Left lung (tissue), 10 donors: ENCODE measurements around the gene CDKL4. TPM values are rescaled to one million over a fixed set of nuclear protein-coding genes. Genes with fewer than 3 reads are reported as not detected.

ENCODE experiments used
- ATAC-seq: fragments of 200-7000 bp; cut with Tn5 transposase; one replicate; pipeline ENCODE4 v1.9.1; 2020; ENCODE audit warnings: moderate library complexity
- DNase-seq, 4 donors: peaks; one replicate each; pipeline ENCODE4 v3.0.0-alpha.2; 2013 to 2020
- H3K27ac ChIP-seq, 2 donors: fragments of 200-600 bp; sonication (generic) in 1 of 2; one replicate each; pipeline versions ENCODE4 v1.5.0 to v1.8.0; 2020 to 2021
- H3K27me3 ChIP-seq, 2 donors: fragments of 200-600 bp; sonication (generic) in 1 of 2; one replicate each; pipeline versions ENCODE4 v1.5.0 to v1.8.0; 2020 to 2021
- H3K36me3 ChIP-seq, 2 donors: fragments of 200-600 bp; sonication (generic) in 1 of 2; one replicate each; pipeline versions ENCODE4 v1.5.0 to v1.8.0; 2020 to 2021
- H3K4me1 ChIP-seq, 2 donors: fragments of 200-600 bp; one replicate each; pipeline ENCODE4 v1.8.0; 2021
- H3K4me3 ChIP-seq, 2 donors: fragments of 200-600 bp; sonication (generic) in 1 of 2; one replicate each; pipeline versions ENCODE4 v1.5.0 to v1.8.0; 2020 to 2021; ENCODE audit warnings: mild to moderate bottlenecking in 1 of 2
- H3K9me3 ChIP-seq, 2 donors: fragments of 200-600 bp; sonication (generic) in 1 of 2; one replicate each; pipeline versions ENCODE4 v1.5.0 to v1.8.0; 2020 to 2021
- CTCF ChIP-seq, 2 donors: fragments of 200-600 bp; sonication (generic) in 1 of 2; IDR thresholded peaks; one replicate each; pipeline versions ENCODE4 v1.5.0 to v1.8.0; 2021; ENCODE audit warnings: antibody characterized with exemption in 2 of 2
- intact Hi-C, 2 donors: fragments of 100-400 bp; cut with DNase I; formaldehyde crosslinking; loops; one replicate each; pipeline versions ENCODE4 v1.11.2 to v1.14.2; 2022
- polyA plus RNA-seq, 6 donors: library from polyadenylated mRNA; unstranded; fragments of 120-200 nt; gene quantifications; one replicate each; pipeline ENCODE4 v1.2.1, GENCODE V29; 2013; ENCODE audit not compliant: insufficient read length in 6 of 6
- total RNA-seq, 2 donors: library from RNA; stranded (reverse); fragmentation: NEBNext Ultra II Directional; extraction: Animal tissue kit (Norgen Biotek cat#: 25700); gene quantifications; one replicate each; pipeline ENCODE4 v1.2.1, GENCODE V29; 2021
- donor health status: DM: no; HTN: yes; CAD: no.
- donor health status: DM: no; HTN: no; CAD: no.

Gene CDKL4
- total and polyA plus RNA-seq, 8 donors: 0.55 to 3.1 (median 1.1) TPM

DNA sequence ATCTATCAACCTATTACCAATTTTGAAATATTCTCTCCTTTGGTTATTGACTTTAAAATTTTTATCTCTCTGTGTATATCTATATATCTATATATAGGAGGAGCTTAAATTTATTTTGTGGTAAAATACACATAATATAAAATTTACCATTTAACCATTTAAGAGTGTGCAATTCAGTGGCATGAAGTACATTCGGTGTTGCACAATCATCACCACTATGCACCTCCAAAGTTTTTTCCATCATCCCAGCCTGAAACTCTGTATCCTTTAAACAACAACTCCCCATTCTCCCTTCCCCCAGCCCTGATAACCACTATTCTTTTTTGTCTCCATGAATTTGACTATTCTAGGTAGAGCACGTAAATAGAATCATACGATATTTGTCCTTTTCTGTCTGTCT lies 49.1 kb downstream of the CDKL4 start:
- Histone ChIP-seq H3K4me1 (no peaks in the 10 kb centered on the region), H3K27ac (no peak overlapping the region), H3K4me3 (no peak overlapping the region), H3K36me3 (no peaks in the 10 kb centered on the region), H3K27me3 (no peaks in the 10 kb centered on the region), H3K9me3 (peaks cover 0 to 2% of the 10 kb centered on the region in 2 donors)
- DNase-seq: no peak
- intact Hi-C loops: no loop called here
- ATAC-seq: no peak
- TF ChIP-seq CTCF (IDR thresholded peaks at IDR 0.05): no peak

DNA sequence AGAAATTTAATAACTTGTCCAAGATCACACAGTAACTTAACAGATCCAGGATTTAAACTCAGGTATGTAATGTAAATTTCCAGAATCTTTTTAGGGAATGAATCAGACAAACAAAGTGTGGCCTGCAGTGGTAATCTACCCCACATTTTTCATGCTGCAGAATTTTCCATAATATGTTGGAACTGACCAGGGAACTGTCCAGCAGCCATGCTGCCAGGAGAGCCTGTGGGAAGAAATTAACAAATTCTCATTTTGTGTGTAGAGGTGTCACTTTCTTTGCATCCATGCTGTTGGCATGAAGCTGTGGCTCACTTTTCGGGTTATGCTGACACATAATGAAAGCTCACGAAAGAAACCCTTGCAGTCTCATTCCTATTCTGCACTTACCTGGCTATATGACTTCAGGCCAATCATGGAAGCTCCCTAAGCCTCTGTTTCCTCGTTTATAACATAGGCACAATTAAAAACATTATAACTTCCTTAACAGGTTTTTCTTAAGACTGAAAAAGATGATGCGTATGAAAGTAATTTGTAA lies 54.7 kb downstream of the CDKL4 start:
- Histone ChIP-seq H3K27me3 (no peaks in the 10 kb centered on the region), H3K27ac (no peak overlapping the region), H3K4me1 (no peaks in the 10 kb centered on the region), H3K9me3 (no peaks in the 10 kb centered on the region), H3K4me3 (no peak overlapping the region), H3K36me3 (no peaks in the 10 kb centered on the region)
- ATAC-seq (no peak), DNase-seq (no peak)
- intact Hi-C loops: no loop called here
- no peak for TF ChIP-seq CTCF (IDR thresholded peaks at IDR 0.05)

DNA sequence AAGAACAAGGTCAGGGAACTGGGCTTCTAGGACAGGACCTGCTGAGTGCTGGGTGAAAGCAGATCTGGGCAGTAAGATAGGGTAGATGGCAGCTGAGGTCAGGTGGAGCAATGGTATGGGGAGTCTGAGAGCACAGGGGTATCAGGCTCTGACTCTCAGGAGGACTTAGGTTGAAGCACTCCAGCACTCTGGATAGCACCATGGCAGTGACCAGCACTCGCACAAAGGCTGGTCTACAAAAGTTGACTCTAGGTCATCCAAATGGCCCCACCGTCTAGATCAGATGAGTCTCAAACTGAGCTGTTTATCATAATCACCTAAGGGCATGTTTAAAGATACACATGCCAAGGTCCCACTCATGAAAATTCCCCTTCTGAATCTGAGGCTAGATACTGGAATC lies 60.1 kb downstream of the CDKL4 start:
- no peaks in the 10 kb centered on the region for H3K9me3 ChIP-seq
- no peak for DNase-seq
- H3K4me1 ChIP-seq: no peaks in the 10 kb centered on the region
- H3K27ac ChIP-seq: no peak overlapping the region
- no peak for TF ChIP-seq CTCF (IDR thresholded peaks at IDR 0.05)
- ATAC-seq: no peak
- H3K4me3 ChIP-seq: no peak overlapping the region
- H3K36me3 ChIP-seq: no peaks in the 10 kb centered on the region
- intact Hi-C loops: no loop called here
- H3K27me3 ChIP-seq: no peaks in the 10 kb centered on the region

DNA sequence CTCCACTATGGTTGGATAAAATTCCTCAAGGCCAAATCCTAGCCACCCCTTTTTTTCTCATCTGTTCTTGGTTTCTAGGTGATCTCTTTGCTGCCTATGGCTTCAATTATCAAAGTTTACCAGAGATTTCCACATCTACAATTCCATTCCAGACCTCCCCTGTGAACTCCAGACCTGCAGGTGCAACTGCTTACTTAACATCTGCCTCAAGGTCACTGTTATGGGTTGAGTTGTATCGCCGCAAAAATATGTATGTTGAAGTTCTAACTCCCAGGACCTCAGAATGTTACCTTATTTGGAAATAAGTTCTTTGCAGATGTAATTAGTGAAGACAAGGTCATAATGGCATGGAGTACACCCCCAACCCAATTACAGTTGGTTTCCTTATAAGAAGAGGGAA lies 62.5 kb downstream of the CDKL4 start:
- no peak for TF ChIP-seq CTCF (IDR thresholded peaks at IDR 0.05)
- no peak for DNase-seq
- H3K27me3 ChIP-seq: no peaks in the 10 kb centered on the region
- H3K27ac ChIP-seq: no peak overlapping the region
- no peaks in the 10 kb centered on the region for H3K36me3 ChIP-seq
- H3K9me3 ChIP-seq: no peaks in the 10 kb centered on the region
- intact Hi-C loops: no loop called here
- H3K4me1 ChIP-seq: no peaks in the 10 kb centered on the region
- ATAC-seq: no peak
- H3K4me3 ChIP-seq: no peak overlapping the region

GRCh38 chr2:39179974-39180960 lies 63.5 kb downstream of the CDKL4 start:
- H3K4me1 ChIP-seq: no peaks in the 10 kb centered on the region
- no peaks in the 10 kb centered on the region for H3K36me3 ChIP-seq
- no peak overlapping the region for H3K4me3 ChIP-seq
- DNase-seq (no peak), ATAC-seq (no peak)
- no peak overlapping the region for H3K27ac ChIP-seq
- no peak for TF ChIP-seq CTCF (IDR thresholded peaks at IDR 0.05)
- intact Hi-C loops: no loop called here
- H3K27me3 ChIP-seq: no peaks in the 10 kb centered on the region
- no peaks in the 10 kb centered on the region for H3K9me3 ChIP-seq
